IMR-90 (cell line): ENCODE measurements around the gene PDLIM1. TPM values are rescaled to one million over a fixed set of nuclear protein-coding genes. Genes with fewer than 3 reads are reported as not detected.

Experiments
- ATAC-seq: fragments of 200-7000 bp; cut with Tn5 transposase; 2 replicates; pipeline ENCODE4 v1.9.1; 2020; ENCODE audit warnings: low read depth, mild to moderate bottlenecking, moderate library complexity
- BruUV-seq: library from RNA; stranded (reverse); fragments of 400-500 nt; replicated peaks from 2 replicates; lab custom pipeline; 2021; lab: Mats Ljungman, UMichigan
- CTCF ChIA-PET: fragments of 300-600 bp; formaldehyde crosslinking; extraction: SDS; loops from one replicate; lab custom pipeline; 2021; ENCODE audit warnings: antibody characterized with exemption; lab: Yijun Ruan, JAX
- POLR2A ChIA-PET: fragments of 300-600 bp; sonication (Branson Sonifier 250); formaldehyde crosslinking; loops from one replicate; lab custom pipeline; 2022; ENCODE audit warnings: antibody characterized with exemption; ENCODE audit not compliant: unreplicated experiment; lab: Charles Lee
- DNase-seq: peaks from one replicate; pipeline ENCODE4 v3.0.0; 2013
- H2AFZ ChIP-seq: replicated peaks from 2 replicates; pipeline ENCODE3; 2013; ENCODE audit warnings: low read length, mild to moderate bottlenecking; ENCODE audit not compliant: poor library complexity
- H2AK5ac ChIP-seq: 2 replicates; pipeline ENCODE4 v1.6.1; 2013; ENCODE audit warnings: low read depth, low read length, inconsistent platforms
- H2AK9ac ChIP-seq: replicated peaks from 2 replicates; pipeline ENCODE3; 2013; ENCODE audit warnings: mild to moderate bottlenecking, low read depth, low read length, moderate library complexity; ENCODE audit not compliant: poor library complexity
- H2BK120ac ChIP-seq: 2 replicates; pipeline ENCODE4 v1.6.1; 2013; ENCODE audit warnings: low read depth, low read length, inconsistent platforms
- H2BK15ac ChIP-seq: 3 replicates; pipeline ENCODE4 v1.6.1; 2013; ENCODE audit warnings: low read depth, low read length, inconsistent platforms
- H2BK20ac ChIP-seq: 2 replicates; pipeline ENCODE4 v1.6.1; 2013; ENCODE audit warnings: low read depth, mild to moderate bottlenecking, inconsistent platforms, low read length, moderate library complexity
- H2BK5ac ChIP-seq: 2 replicates; pipeline ENCODE4 v1.6.1; 2013; ENCODE audit warnings: mild to moderate bottlenecking, low read depth, low read length, inconsistent platforms; ENCODE audit not compliant: poor library complexity, severe bottlenecking
- H3K14ac ChIP-seq: replicated peaks from 2 replicates; pipeline ENCODE4 v1.6.1; 2013; ENCODE audit warnings: low read depth, low read length, inconsistent platforms
- H3K18ac ChIP-seq: 2 replicates; pipeline ENCODE4 v1.6.1; 2013; ENCODE audit warnings: low read depth, low read length, control low read depth
- H3K23ac ChIP-seq: 2 replicates; pipeline ENCODE4 v1.6.1; 2013; ENCODE audit warnings: low read depth, low read length, inconsistent platforms
- H3K27ac ChIP-seq: 2 replicates; pipeline ENCODE4 v1.5.1; 2013; ENCODE audit warnings: mild to moderate bottlenecking, control low read depth, low read length; ENCODE audit not compliant: insufficient read depth
- H3K27me3 ChIP-seq: 2 replicates; pipeline ENCODE4 v1.6.1; 2013; ENCODE audit warnings: low read length; ENCODE audit not compliant: control insufficient read depth, insufficient read depth
- H3K36me3 ChIP-seq: 2 replicates; pipeline ENCODE4 v1.6.1; 2013; ENCODE audit warnings: low read length, mixed read lengths; ENCODE audit not compliant: control insufficient read depth, insufficient read depth
- H3K4ac ChIP-seq: 2 replicates; pipeline ENCODE4 v1.6.1; 2013; ENCODE audit warnings: low read depth, low read length, inconsistent platforms
- H3K4me1 ChIP-seq: 2 replicates; pipeline ENCODE4 v1.6.1; 2013; ENCODE audit warnings: low read length, mixed read lengths; ENCODE audit not compliant: control insufficient read depth, insufficient read depth
- H3K4me2 ChIP-seq: 2 replicates; pipeline ENCODE4 v1.6.1; 2013; ENCODE audit warnings: low read depth, mild to moderate bottlenecking, control low read depth, low read length, moderate library complexity
- H3K4me3 ChIP-seq: 2 replicates; pipeline ENCODE4 v1.5.1; 2013; ENCODE audit warnings: low read depth, mild to moderate bottlenecking, control low read depth, low read length, moderate library complexity; ENCODE audit not compliant: insufficient read depth
- H3K56ac ChIP-seq: 2 replicates; pipeline ENCODE4 v1.6.1; 2013; ENCODE audit warnings: low read length, inconsistent platforms; ENCODE audit not compliant: insufficient read depth; ENCODE audit errors: extremely low read depth
- H3K79me1 ChIP-seq, 2 experiments: 2 replicates each; pipeline ENCODE4 v1.6.1; 2013; ENCODE audit warnings: low read length in 2 of 2, inconsistent platforms in 1 of 2, low read depth in 1 of 2
- H3K9ac ChIP-seq: 2 replicates; pipeline ENCODE4 v1.6.1; 2013; ENCODE audit warnings: low read depth, low read length, control low read depth
- H3K9me1 ChIP-seq: 2 replicates; pipeline ENCODE4 v1.6.1; 2013; ENCODE audit warnings: low read length, inconsistent platforms; ENCODE audit not compliant: insufficient read depth
- H3K9me3 ChIP-seq: 2 replicates; pipeline ENCODE4 v1.6.1; 2013; ENCODE audit warnings: low read length; ENCODE audit not compliant: control insufficient read depth, insufficient read depth
- H4K20me1 ChIP-seq: 2 replicates; pipeline ENCODE4 v1.6.1; 2013; ENCODE audit warnings: low read length, inconsistent platforms; ENCODE audit not compliant: insufficient read depth
- H4K5ac ChIP-seq: 2 replicates; pipeline ENCODE4 v1.6.1; 2013; ENCODE audit warnings: mild to moderate bottlenecking, low read depth, low read length, control low read depth
- H4K8ac ChIP-seq, 2 experiments: 2 replicates each; pipeline ENCODE4 v1.6.1; 2013; ENCODE audit warnings: low read depth in 2 of 2, low read length in 2 of 2, control low read depth in 1 of 2, inconsistent platforms in 1 of 2
- H4K91ac ChIP-seq: 2 replicates; pipeline ENCODE4 v1.6.1; 2013; ENCODE audit warnings: low read depth, low read length, inconsistent platforms; ENCODE audit not compliant: insufficient read depth
- CEBPB ChIP-seq: IDR thresholded peaks from 2 replicates; pipeline ENCODE4 v1.6.1; 2012; ENCODE audit warnings: low read depth, low read length, improper control_type of control experiment
- MAFK ChIP-seq: IDR thresholded peaks from 2 replicates; pipeline ENCODE4 v1.6.1; 2012; ENCODE audit warnings: low read depth, low read length, improper control_type of control experiment
- MAZ ChIP-seq: IDR thresholded peaks from 2 replicates; pipeline ENCODE4 v1.6.1; 2012; ENCODE audit warnings: low read depth, mild to moderate bottlenecking, low read length, improper control_type of control experiment, moderate library complexity, borderline replicate concordance
- MXI1 ChIP-seq: IDR thresholded peaks from 2 replicates; pipeline ENCODE4 v1.6.1; 2012; ENCODE audit warnings: low read depth, mild to moderate bottlenecking, low read length, moderate library complexity, borderline replicate concordance
- NFE2L2 ChIP-seq: fragments of 150-350 bp; IDR thresholded peaks from 2 replicates; pipeline ENCODE4 v1.6.1; 2016; ENCODE audit warnings: low read depth, mild to moderate bottlenecking, low read length
- POLR2A ChIP-seq: IDR thresholded peaks from 2 replicates; pipeline ENCODE4 v1.6.1; 2012; ENCODE audit warnings: mild to moderate bottlenecking, low read depth, low read length
- SMC3 ChIP-seq: fragments of 150-350 bp; IDR thresholded peaks from 2 replicates; pipeline ENCODE4 v1.6.1; 2016; ENCODE audit warnings: low read depth, mild to moderate bottlenecking, antibody characterized with exemption, low read length, moderate library complexity
- WGBS, 2 experiments: methylation state at CpG; one replicate each; pipeline versions ENCODE4 v1.1.5 to v1.1.7; 2013; ENCODE audit warnings: missing lambda C conversion rate in 2 of 2; ENCODE audit not compliant: insufficient read length in 1 of 2; ENCODE audit errors: extremely low coverage in 2 of 2; 5-methylcytosine and 5-hydroxymethylcytosine counted together
- dilution Hi-C: fragments of 300-500 bp; cut with HindIII; formaldehyde crosslinking; loops from one replicate; pipeline ENCODE4 v1.14.3; 2018; ENCODE audit warnings: low sequenced_read_pairs; ENCODE audit not compliant: unreplicated experiment
- in situ Hi-C: fragments of 300-500 bp; cut with MboI; formaldehyde crosslinking; loops from 3 replicates; pipeline ENCODE4 v1.14.3; 2019; ENCODE audit warnings: low sequenced_read_pairs, inconsistent platforms, mixed read lengths
- intact Hi-C: fragments of 100-400 bp; cut with micrococcal nuclease; formaldehyde crosslinking; loops from 2 replicates; pipeline ENCODE4 v1.10.0; 2022
- polyA plus RNA-seq, 3 experiments: library from polyadenylated mRNA; depleted of rRNA; stranded (reverse); fragments of >200 nt; gene quantifications; 2 replicates each; pipeline ENCODE4 v1.2.3, GENCODE V29; 2012; ENCODE audit warnings: low replicate concordance in 1 of 3
- total RNA-seq: library from RNA; depleted of rRNA; stranded (reverse); fragments of >200 nt; gene quantifications from 2 replicates; pipeline ENCODE4 v1.2.3, GENCODE V29; 2012
- TF ChIP-seq, protein P1 (sequence below): fragments of 150-350 bp; IDR thresholded peaks from 2 replicates; pipeline ENCODE4 v1.6.1; 2017; ENCODE audit warnings: mild to moderate bottlenecking, antibody characterized with exemption, low read length, low read depth
- TF ChIP-seq, protein P2 (sequence below): conservative IDR thresholded peaks from 2 replicates; pipeline ENCODE4 v1.5.1; 2012; ENCODE audit warnings: mild to moderate bottlenecking, low read depth, low read length, improper control_type of control experiment

The PDLIM1 gene
- total and polyA plus RNA-seq, 2 of the 4 experiments (the other 2 are of a cell fraction): 30.1 to 187 TPM

DNA sequence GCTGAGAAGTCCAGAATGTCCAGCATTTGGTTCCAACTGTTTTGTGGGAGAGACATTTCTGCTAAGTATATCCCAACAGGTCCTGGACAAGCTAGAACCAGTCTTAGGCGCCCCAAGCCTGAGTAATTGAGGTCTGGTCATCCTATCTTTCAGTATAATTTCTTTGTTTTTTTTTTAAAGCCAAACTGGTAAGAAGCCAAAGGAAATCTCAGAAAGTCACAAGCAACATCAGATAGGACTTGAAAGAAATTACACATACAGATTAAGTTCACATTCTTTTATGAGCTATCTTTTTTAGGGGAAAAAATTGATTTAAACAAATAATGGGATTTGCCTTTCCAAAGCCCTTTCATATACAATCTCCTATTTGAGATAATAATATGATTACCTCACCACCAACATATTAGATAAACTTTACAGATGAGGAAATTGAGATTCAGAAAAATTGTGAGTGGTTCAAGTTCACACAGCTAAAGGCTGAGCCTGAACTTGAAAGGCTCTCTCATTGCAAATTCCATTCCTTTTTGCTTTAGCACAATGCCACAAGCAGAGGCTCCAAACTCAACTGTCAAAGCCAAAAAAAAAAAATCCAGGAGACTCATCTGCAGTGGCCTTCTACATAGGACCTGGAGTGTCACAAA is 15.0 kb downstream of the PDLIM1 start:
- no peak for TF ChIP-seq SMC3
- no peak for TF ChIP-seq MAFK
- no peak for TF ChIP-seq NFE2L2
- TF ChIP-seq, protein P1, sequence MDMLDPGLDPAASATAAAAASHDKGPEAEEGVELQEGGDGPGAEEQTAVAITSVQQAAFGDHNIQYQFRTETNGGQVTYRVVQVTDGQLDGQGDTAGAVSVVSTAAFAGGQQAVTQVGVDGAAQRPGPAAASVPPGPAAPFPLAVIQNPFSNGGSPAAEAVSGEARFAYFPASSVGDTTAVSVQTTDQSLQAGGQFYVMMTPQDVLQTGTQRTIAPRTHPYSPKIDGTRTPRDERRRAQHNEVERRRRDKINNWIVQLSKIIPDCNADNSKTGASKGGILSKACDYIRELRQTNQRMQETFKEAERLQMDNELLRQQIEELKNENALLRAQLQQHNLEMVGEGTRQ: no peak
- TF ChIP-seq CEBPB: peak; percentile 20; the same call in 1 of the 2 replicates
- TF ChIP-seq MXI1: no peak
- TF ChIP-seq, protein P2, sequence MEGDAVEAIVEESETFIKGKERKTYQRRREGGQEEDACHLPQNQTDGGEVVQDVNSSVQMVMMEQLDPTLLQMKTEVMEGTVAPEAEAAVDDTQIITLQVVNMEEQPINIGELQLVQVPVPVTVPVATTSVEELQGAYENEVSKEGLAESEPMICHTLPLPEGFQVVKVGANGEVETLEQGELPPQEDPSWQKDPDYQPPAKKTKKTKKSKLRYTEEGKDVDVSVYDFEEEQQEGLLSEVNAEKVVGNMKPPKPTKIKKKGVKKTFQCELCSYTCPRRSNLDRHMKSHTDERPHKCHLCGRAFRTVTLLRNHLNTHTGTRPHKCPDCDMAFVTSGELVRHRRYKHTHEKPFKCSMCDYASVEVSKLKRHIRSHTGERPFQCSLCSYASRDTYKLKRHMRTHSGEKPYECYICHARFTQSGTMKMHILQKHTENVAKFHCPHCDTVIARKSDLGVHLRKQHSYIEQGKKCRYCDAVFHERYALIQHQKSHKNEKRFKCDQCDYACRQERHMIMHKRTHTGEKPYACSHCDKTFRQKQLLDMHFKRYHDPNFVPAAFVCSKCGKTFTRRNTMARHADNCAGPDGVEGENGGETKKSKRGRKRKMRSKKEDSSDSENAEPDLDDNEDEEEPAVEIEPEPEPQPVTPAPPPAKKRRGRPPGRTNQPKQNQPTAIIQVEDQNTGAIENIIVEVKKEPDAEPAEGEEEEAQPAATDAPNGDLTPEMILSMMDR: no peak
- no peak for TF ChIP-seq MAZ
- TF ChIP-seq POLR2A: no peak
- Histone ChIP-seq H3K9me3 (no peaks in the 10 kb centered on the region), H4K5ac (peak overlapping the region; percentile 76), H2BK5ac (peak overlapping the region; percentile 79), H3K23ac (no peak overlapping the region), H3K4me2 (peak overlapping the region; percentile 38), H3K36me3 (peaks cover 4% of the 10 kb centered on the region), H3K27me3 (no peaks in the 10 kb centered on the region), H3K4me1 (peaks cover 36% of the 10 kb centered on the region), H2BK120ac (peak overlapping the region; percentile 48), H3K27ac (peak overlapping the region; percentile 98; the same call in 1 of the 2 replicates), H3K9ac (peak overlapping the region; percentile 63), H3K4me3 (no peak overlapping the region), H2BK15ac (peak overlapping the region; percentile 9; the same call in 1 of the 3 replicates), H3K18ac (peak overlapping the region; percentile 86), H4K8ac (peak overlapping the region in 1 of 2 experiments; percentile 41; a peak in 2 of 4 replicates), H2AK9ac (no peak overlapping the region), H2AK5ac (peak overlapping the region; percentile 81; the same call in 1 of the 2 replicates), H3K14ac (peak overlapping the region; percentile 73; the same call in 1 of the 2 replicates), H2BK20ac (peak overlapping the region; percentile 2; the same call in 1 of the 2 replicates), H3K79me1 (peaks cover 19 to 72% of the 10 kb centered on the region in 2 experiments), H3K9me1 (peaks cover 22% of the 10 kb centered on the region), H4K91ac (no peak overlapping the region), H2AFZ (no peak overlapping the region), H4K20me1 (peaks cover 66% of the 10 kb centered on the region), H3K4ac (peak overlapping the region; percentile 48), H3K56ac (no peak overlapping the region)
- ChIA-PET CTCF (interaction anchor here (0.6 to 1.5 kb wide), 2 partner anchors 12 to 87 kb away, joined by 5 to 6 read pairs; no protein-coding TSS in a partner anchor), POLR2A (no interaction called here)
- no CpG with 5 or more reads among the region's 1 CpG for WGBS, 2 experiments
- dilution Hi-C loops: no loop called here
- ATAC-seq (peak; percentile 9), DNase-seq (peak; percentile 83)
- in situ Hi-C loops: no loop called here
- no TSS peak for BruUV-seq
- intact Hi-C loops: loop anchor here (5.0 kb wide), 1 partner anchor 86 kb away; no protein-coding TSS in a partner anchor
